A549 (cell line): Measurements from ENCODE around the gene MPC1.

Source experiments
- BHLHE40 ChIP-seq: IDR thresholded peaks from 2 replicates; pipeline ENCODE4 v1.6.1; 2012; ENCODE audit warnings: low read depth, low read length, inconsistent platforms
- CEBPB ChIP-seq, 2 experiments: fragments of >200 bp in 1 of 2; sonication (Bioruptor Twin) in 1 of 2; formaldehyde crosslinking in 1 of 2; IDR thresholded peaks; 2 replicates each; pipeline ENCODE4 v1.6.1; 2012 to 2016
- EHMT2 ChIP-seq: fragments of 200-600 bp; sonication (generic); IDR thresholded peaks from 2 replicates; pipeline ENCODE4 v1.6.1; 2016; ENCODE audit warnings: antibody characterized with exemption, low read depth, mild to moderate bottlenecking, moderate library complexity
- EP300 ChIP-seq, 2 experiments: fragments of >200 bp; sonication (Bioruptor Twin); formaldehyde crosslinking; IDR thresholded peaks; 2 replicates in 1 of 2; 3 replicates in 1 of 2; pipeline ENCODE4 v1.6.1; 2016 to 2017
- HDAC2 ChIP-seq: fragments of 200-600 bp; sonication (generic); IDR thresholded peaks from 2 replicates; pipeline ENCODE4 v1.6.1; 2016
- POLR2A ChIP-seq: IDR thresholded peaks from 2 replicates; pipeline ENCODE4 v1.6.1; 2012; ENCODE audit warnings: mild to moderate bottlenecking, low read length
- RAD21 ChIP-seq, 2 experiments: fragments of >200 bp in 1 of 2; sonication (Bioruptor Twin) in 1 of 2; formaldehyde crosslinking in 1 of 2; IDR thresholded peaks in 1 of 2; conservative IDR thresholded peaks in 1 of 2; 2 replicates in 1 of 2; 3 replicates in 1 of 2; pipeline ENCODE4 v1.6.1; 2012 to 2018; ENCODE audit warnings: inconsistent platforms in 1 of 2
- RCOR1 ChIP-seq: fragments of 150-350 bp; IDR thresholded peaks from 2 replicates; pipeline ENCODE4 v1.6.1; 2014; ENCODE audit warnings: antibody characterized with exemption, low read length, low read depth
- SMC3 ChIP-seq: fragments of >200 bp; sonication (Bioruptor Twin); formaldehyde crosslinking; IDR thresholded peaks from 3 replicates; pipeline ENCODE4 v1.6.1; 2018; ENCODE audit warnings: inconsistent platforms
- ZNF302 ChIP-seq: fragments of 250-450 bp; sonication (Bioruptor Pico); IDR thresholded peaks from 2 replicates; pipeline ENCODE4 v1.9.0; 2021; ENCODE audit warnings: inconsistent platforms, mild to moderate bottlenecking, moderate library complexity
- TF ChIP-seq, protein P1 (sequence below): fragments of 200-600 bp; sonication (generic); IDR thresholded peaks from 2 replicates; pipeline ENCODE4 v1.6.1; 2016; ENCODE audit warnings: antibody characterized with exemption, mild to moderate bottlenecking, moderate library complexity
- TF ChIP-seq, protein P2 (sequence below): fragments of >200 bp; sonication (Bioruptor Twin); formaldehyde crosslinking; IDR thresholded peaks from 3 replicates; pipeline ENCODE4 v1.5.1; 2016
- TF ChIP-seq, protein P3 (sequence below): fragments of 450-650 bp; IDR thresholded peaks from 2 replicates; pipeline ENCODE4 v1.6.1; 2014; ENCODE audit warnings: antibody characterized with exemption
- TF ChIP-seq, protein P4 (sequence below): fragments of >200 bp; sonication (Bioruptor Twin); formaldehyde crosslinking; IDR thresholded peaks from 2 replicates; pipeline ENCODE4 v1.6.1; 2016

DNA sequence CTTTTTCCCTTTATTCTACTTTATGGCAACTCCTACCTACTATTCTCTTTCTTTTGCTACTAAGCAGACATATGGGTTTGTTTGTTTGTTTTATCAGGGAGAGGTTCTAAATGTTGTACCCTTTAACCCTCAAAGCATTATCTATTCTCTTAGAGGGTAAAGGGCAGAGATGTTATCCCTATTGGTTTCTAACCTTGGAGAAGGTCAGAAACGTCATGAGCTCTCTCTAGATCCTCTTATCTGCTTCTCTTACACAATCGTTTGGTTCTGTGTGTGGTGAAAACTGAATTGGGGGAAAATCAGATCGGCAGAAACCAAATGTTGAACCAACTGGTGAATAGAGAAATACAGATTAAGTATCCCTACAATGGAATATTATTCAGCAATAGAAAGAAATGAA is 6.4 kb upstream of the MPC1 start:
- TF ChIP-seq BHLHE40 (no peak), EHMT2 (no peak), RCOR1 (no peak), SMC3 (no peak), EP300 (IDR thresholded peaks at IDR 0.05) (no peak), ZNF302 (no peak), CEBPB (IDR thresholded peaks at IDR 0.05) (no peak), POLR2A (no peak), HDAC2 (no peak), RAD21 (conservative IDR thresholded peaks at IDR 0.05 in 1 of 2, IDR thresholded peaks at IDR 0.05 in 1 of 2) (no peak)
- TF ChIP-seq, protein P1, sequence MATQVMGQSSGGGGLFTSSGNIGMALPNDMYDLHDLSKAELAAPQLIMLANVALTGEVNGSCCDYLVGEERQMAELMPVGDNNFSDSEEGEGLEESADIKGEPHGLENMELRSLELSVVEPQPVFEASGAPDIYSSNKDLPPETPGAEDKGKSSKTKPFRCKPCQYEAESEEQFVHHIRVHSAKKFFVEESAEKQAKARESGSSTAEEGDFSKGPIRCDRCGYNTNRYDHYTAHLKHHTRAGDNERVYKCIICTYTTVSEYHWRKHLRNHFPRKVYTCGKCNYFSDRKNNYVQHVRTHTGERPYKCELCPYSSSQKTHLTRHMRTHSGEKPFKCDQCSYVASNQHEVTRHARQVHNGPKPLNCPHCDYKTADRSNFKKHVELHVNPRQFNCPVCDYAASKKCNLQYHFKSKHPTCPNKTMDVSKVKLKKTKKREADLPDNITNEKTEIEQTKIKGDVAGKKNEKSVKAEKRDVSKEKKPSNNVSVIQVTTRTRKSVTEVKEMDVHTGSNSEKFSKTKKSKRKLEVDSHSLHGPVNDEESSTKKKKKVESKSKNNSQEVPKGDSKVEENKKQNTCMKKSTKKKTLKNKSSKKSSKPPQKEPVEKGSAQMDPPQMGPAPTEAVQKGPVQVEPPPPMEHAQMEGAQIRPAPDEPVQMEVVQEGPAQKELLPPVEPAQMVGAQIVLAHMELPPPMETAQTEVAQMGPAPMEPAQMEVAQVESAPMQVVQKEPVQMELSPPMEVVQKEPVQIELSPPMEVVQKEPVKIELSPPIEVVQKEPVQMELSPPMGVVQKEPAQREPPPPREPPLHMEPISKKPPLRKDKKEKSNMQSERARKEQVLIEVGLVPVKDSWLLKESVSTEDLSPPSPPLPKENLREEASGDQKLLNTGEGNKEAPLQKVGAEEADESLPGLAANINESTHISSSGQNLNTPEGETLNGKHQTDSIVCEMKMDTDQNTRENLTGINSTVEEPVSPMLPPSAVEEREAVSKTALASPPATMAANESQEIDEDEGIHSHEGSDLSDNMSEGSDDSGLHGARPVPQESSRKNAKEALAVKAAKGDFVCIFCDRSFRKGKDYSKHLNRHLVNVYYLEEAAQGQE, result no peak
- TF ChIP-seq, protein P2, sequence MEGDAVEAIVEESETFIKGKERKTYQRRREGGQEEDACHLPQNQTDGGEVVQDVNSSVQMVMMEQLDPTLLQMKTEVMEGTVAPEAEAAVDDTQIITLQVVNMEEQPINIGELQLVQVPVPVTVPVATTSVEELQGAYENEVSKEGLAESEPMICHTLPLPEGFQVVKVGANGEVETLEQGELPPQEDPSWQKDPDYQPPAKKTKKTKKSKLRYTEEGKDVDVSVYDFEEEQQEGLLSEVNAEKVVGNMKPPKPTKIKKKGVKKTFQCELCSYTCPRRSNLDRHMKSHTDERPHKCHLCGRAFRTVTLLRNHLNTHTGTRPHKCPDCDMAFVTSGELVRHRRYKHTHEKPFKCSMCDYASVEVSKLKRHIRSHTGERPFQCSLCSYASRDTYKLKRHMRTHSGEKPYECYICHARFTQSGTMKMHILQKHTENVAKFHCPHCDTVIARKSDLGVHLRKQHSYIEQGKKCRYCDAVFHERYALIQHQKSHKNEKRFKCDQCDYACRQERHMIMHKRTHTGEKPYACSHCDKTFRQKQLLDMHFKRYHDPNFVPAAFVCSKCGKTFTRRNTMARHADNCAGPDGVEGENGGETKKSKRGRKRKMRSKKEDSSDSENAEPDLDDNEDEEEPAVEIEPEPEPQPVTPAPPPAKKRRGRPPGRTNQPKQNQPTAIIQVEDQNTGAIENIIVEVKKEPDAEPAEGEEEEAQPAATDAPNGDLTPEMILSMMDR, result no peak
- TF ChIP-seq, protein P3, sequence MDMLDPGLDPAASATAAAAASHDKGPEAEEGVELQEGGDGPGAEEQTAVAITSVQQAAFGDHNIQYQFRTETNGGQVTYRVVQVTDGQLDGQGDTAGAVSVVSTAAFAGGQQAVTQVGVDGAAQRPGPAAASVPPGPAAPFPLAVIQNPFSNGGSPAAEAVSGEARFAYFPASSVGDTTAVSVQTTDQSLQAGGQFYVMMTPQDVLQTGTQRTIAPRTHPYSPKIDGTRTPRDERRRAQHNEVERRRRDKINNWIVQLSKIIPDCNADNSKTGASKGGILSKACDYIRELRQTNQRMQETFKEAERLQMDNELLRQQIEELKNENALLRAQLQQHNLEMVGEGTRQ, result no peak
- TF ChIP-seq, protein P4, sequence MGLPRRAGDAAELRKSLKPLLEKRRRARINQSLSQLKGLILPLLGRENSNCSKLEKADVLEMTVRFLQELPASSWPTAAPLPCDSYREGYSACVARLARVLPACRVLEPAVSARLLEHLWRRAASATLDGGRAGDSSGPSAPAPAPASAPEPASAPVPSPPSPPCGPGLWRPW, result no peak
